Testis (tissue), 2 donors: Measurements from ENCODE around the gene LRRN2.

ENCODE experiments used
- CTCF ChIP-seq, 3 experiments: fragments of 450-650 bp in 2 of 3; fragments of 200-600 bp in 1 of 3; sonication (generic) in 1 of 3; IDR thresholded peaks; one replicate each; pipeline ENCODE4 v1.5.1; 2016 to 2019; ENCODE audit warnings: antibody characterized with exemption in 3 of 3, mild to moderate bottlenecking in 2 of 3, moderate library complexity in 1 of 3
- POLR2A ChIP-seq: fragments of 450-650 bp; IDR thresholded peaks from one replicate; pipeline ENCODE4 v1.6.1; 2017; ENCODE audit warnings: antibody characterized with exemption, mild to moderate bottlenecking, moderate library complexity

DNA sequence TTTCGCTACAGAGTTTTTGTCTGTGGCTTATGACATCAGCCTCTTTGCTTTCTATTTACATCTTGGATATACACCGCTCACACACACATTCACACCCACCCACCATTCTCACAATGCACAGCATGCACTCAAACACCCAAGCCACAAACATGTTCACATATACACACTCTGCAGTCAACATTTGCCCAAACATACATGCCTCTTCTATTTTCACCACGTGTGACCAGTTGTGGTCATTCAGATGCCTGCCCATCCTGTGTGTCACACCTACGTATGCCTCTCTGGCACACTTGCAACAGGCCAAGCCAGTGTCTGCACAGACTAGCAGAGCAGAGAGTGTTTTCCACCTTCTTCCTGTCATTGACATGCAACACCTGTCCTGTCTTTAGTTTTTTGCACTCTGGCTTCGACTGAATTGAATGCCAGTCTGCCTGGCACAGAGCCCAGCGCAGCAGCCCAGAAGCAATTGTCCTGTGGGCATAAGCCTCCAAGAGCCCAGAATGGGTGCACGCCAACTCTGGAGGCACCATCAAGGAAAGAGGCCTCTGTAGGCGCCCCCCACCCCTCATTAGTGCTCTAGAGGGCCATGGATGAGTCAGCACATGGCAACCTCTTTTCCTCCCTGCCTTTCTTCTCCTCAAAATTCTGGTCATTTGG lies 37.7 kb upstream of the LRRN2 start:
- TF ChIP-seq CTCF (IDR thresholded peaks at IDR 0.05) (no peak), POLR2A (no peak)
